SU-DHL-6 (cell line): Measurements from ENCODE around the gene DGKG.

Experiments used
- H2AFZ ChIP-seq: fragments of 200-600 bp; sonication (generic); 2 replicates; pipeline ENCODE4 v1.6.1; 2014; ENCODE audit warnings: low read depth, mild to moderate bottlenecking, moderate library complexity, mixed read lengths, antibody characterized with exemption, low read length; ENCODE audit not compliant: severe bottlenecking
- H3F3A ChIP-seq: fragments of 200-600 bp; shearing (Covaris generic); 2 replicates; pipeline ENCODE4 v1.6.0; 2016; ENCODE audit warnings: antibody characterized with exemption, mild to moderate bottlenecking; ENCODE audit not compliant: insufficient read depth
- H3K27ac ChIP-seq: fragments of 200-600 bp; sonication (generic); 2 replicates; pipeline ENCODE4 v1.5.1; 2016; ENCODE audit warnings: low read depth, mild to moderate bottlenecking, low read length, moderate library complexity, mixed read lengths
- H3K27me3 ChIP-seq: fragments of 200-600 bp; sonication (generic), shearing (Covaris generic); 2 replicates; pipeline ENCODE4 v1.6.0; 2014; ENCODE audit warnings: mild to moderate bottlenecking, low read length
- H3K36me3 ChIP-seq: fragments of 200-600 bp; sonication (generic); 2 replicates; pipeline ENCODE4 v1.6.1; 2014; ENCODE audit warnings: mild to moderate bottlenecking, low read length, mixed read lengths
- H3K4me2 ChIP-seq: fragments of 300-600, 200-600 bp; shearing (Covaris generic), sonication (generic); 2 replicates; pipeline ENCODE4 v1.6.0; 2014; ENCODE audit warnings: low read length, low read depth, mild to moderate bottlenecking; ENCODE audit not compliant: poor library complexity, severe bottlenecking
- H3K4me3 ChIP-seq: fragments of 200-600 bp; sonication (generic); 2 replicates; pipeline ENCODE4 v1.5.1; 2014; ENCODE audit warnings: antibody characterized with exemption, low read length, mild to moderate bottlenecking, mixed read lengths; ENCODE audit not compliant: insufficient read depth, poor library complexity, severe bottlenecking
- H3K79me2 ChIP-seq: fragments of 200-600 bp; sonication (generic); 2 replicates; pipeline ENCODE4 v1.6.1; 2014; ENCODE audit warnings: mild to moderate bottlenecking, low read length, moderate library complexity; ENCODE audit not compliant: insufficient read depth
- H3K9ac ChIP-seq: fragments of 200-600 bp; sonication (generic); 2 replicates; pipeline ENCODE4 v1.7.0; 2014; ENCODE audit warnings: mild to moderate bottlenecking, low read length
- H3K9me2 ChIP-seq: fragments of 200-600 bp; sonication (generic); replicated peaks from 2 replicates; pipeline ENCODE4 v1.6.1; 2014; ENCODE audit warnings: low read length; ENCODE audit not compliant: insufficient read depth
- H3K9me3 ChIP-seq: fragments of 200-600 bp; sonication (generic); 2 replicates; pipeline ENCODE4 v1.6.1; 2014; ENCODE audit warnings: low read length, mixed read lengths; ENCODE audit not compliant: insufficient read depth
- H4K20me1 ChIP-seq: fragments of 200-600 bp; sonication (generic); 2 replicates; pipeline ENCODE4 v1.6.1; 2014; ENCODE audit warnings: low read depth, mild to moderate bottlenecking, antibody characterized with exemption, low read length, moderate library complexity, mixed read lengths
- EZH2phosphoT487 ChIP-seq: fragments of 200-600 bp; sonication (generic), shearing (Covaris generic); conservative IDR thresholded peaks from 2 replicates; pipeline ENCODE4 v1.6.1; 2018; ENCODE audit warnings: mild to moderate bottlenecking, antibody characterized with exemption, low read length, moderate library complexity, mixed read lengths
- TF ChIP-seq, protein P1 (sequence below): fragments of 200-600 bp; sonication (generic); IDR thresholded peaks from one replicate; pipeline ENCODE4 v1.5.1; 2017; ENCODE audit warnings: antibody characterized with exemption, mild to moderate bottlenecking, low read length, moderate library complexity; ENCODE audit not compliant: insufficient read depth, poor library complexity, severe bottlenecking

DGKG gene

DNA sequence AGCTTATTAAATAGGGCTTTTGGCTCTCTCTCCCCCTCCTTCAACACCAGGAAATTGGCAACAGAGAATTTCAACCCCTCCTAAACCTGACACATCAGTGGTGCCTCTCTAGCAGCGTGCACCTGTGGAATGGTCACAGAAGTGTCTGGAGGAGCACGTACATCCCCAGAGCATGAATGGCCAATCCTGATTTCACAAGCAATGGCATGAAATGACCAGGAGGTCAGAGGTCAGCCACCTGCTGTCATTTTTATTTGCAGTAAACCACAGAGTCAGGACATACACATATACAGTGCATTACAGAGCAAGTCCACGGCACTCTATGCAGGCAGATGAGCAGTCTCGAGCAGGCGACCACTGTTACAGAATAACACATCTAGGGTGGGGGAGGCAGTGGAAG is 228.1 kb downstream of the DGKG start:
- H3K4me3 ChIP-seq, result no peak overlapping the region
- H3K4me2 ChIP-seq, result no peak overlapping the region
- no peak overlapping the region for H3K27ac ChIP-seq
- H3K9me3 ChIP-seq, result no peaks in the 10 kb centered on the region
- H2AFZ ChIP-seq, result no peak overlapping the region
- no peaks in the 10 kb centered on the region for H3K27me3 ChIP-seq
- no peaks in the 10 kb centered on the region for H3K79me2 ChIP-seq
- H4K20me1 ChIP-seq, result no peaks in the 10 kb centered on the region
- no peaks in the 10 kb centered on the region for H3F3A ChIP-seq
- no peaks in the 10 kb centered on the region for H3K9me2 ChIP-seq
- TF ChIP-seq, protein P1, sequence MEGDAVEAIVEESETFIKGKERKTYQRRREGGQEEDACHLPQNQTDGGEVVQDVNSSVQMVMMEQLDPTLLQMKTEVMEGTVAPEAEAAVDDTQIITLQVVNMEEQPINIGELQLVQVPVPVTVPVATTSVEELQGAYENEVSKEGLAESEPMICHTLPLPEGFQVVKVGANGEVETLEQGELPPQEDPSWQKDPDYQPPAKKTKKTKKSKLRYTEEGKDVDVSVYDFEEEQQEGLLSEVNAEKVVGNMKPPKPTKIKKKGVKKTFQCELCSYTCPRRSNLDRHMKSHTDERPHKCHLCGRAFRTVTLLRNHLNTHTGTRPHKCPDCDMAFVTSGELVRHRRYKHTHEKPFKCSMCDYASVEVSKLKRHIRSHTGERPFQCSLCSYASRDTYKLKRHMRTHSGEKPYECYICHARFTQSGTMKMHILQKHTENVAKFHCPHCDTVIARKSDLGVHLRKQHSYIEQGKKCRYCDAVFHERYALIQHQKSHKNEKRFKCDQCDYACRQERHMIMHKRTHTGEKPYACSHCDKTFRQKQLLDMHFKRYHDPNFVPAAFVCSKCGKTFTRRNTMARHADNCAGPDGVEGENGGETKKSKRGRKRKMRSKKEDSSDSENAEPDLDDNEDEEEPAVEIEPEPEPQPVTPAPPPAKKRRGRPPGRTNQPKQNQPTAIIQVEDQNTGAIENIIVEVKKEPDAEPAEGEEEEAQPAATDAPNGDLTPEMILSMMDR, result no peak
- no peak for TF ChIP-seq EZH2phosphoT487
- H3K9ac ChIP-seq, result no peak overlapping the region
- no peaks in the 10 kb centered on the region for H3K36me3 ChIP-seq

DNA sequence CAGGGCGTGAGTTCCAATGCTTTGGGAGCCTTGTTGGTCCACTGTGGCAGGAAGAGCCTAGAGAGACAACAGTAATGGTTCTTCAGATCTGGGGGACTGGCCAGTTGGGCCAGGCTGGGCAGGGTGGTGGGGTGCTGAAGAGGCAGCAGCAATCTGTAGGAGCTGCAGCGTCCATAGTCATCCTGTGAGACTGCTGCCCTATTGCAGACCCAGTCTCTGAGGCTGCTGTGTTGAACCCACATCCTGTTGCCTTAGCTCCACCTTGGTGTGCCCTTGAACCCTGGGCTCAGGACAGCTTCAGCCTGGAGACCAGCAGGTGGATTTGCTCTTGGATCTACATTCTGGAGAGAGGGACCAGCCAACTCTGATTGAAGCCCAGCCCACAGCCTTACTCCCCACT is 229.5 kb downstream of the DGKG start:
- no peaks in the 10 kb centered on the region for H4K20me1 ChIP-seq
- TF ChIP-seq, protein P1, result no peak
- no peak for TF ChIP-seq EZH2phosphoT487
- no peaks in the 10 kb centered on the region for H3K9me2 ChIP-seq
- H3K4me2 ChIP-seq, result no peak overlapping the region
- H3K4me3 ChIP-seq, result no peak overlapping the region
- no peak overlapping the region for H3K9ac ChIP-seq
- no peaks in the 10 kb centered on the region for H3K36me3 ChIP-seq
- no peaks in the 10 kb centered on the region for H3K79me2 ChIP-seq
- H3K27ac ChIP-seq, result no peak overlapping the region
- no peaks in the 10 kb centered on the region for H3F3A ChIP-seq
- no peak overlapping the region for H2AFZ ChIP-seq
- no peaks in the 10 kb centered on the region for H3K27me3 ChIP-seq
- H3K9me3 ChIP-seq, result no peaks in the 10 kb centered on the region

DNA sequence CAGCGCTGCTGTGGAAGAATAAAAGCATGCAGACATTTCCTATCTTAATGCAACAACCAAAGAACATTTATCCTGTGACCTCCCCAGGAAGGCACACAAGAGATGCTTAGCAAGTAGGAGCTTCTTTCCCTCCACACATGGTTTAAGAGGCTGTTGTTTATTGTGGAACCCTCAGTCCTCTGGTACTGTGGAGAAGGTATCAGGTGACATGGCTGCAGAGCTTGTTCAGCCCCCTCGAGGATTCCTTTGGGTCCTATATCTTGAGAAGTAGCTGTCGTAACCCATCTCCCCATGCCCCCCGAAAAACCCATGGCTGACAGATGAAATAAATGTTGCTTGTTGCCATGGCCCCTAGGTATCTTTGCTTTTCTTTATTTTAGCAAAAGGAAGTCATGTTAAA is 232.8 kb downstream of the DGKG start:
- Histone ChIP-seq H3K4me2 (no peak overlapping the region), H3K36me3 (no peaks in the 10 kb centered on the region), H3K9me2 (no peaks in the 10 kb centered on the region), H3K9ac (no peak overlapping the region), H2AFZ (no peak overlapping the region), H3F3A (no peaks in the 10 kb centered on the region), H4K20me1 (no peaks in the 10 kb centered on the region), H3K27me3 (no peaks in the 10 kb centered on the region), H3K4me3 (no peak overlapping the region), H3K9me3 (no peaks in the 10 kb centered on the region), H3K27ac (no peak overlapping the region), H3K79me2 (no peaks in the 10 kb centered on the region)
- TF ChIP-seq, protein P1, result no peak
- TF ChIP-seq EZH2phosphoT487, result no peak

DNA sequence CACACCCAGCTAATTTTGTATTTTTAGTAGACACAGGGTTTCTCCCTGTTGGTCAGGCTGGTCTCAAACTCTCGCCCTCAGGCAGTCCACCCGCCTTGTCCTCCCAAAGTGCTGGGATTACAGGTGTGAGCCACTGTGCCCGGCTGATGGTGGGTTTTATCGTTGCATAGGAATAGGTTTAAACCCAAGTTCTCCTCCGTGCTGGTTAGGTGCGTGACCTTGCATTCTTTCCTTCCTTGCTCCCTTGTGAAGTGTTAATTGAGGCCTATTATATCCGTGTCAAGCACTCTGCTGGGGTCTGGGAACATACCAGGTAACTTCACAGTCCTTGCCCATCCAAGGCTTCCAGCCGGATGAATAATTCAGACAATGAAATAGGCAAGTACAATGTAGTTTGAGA is 233.9 kb downstream of the DGKG start:
- no peaks in the 10 kb centered on the region for H3F3A ChIP-seq
- no peak overlapping the region for H2AFZ ChIP-seq
- H3K27ac ChIP-seq, result no peak overlapping the region
- no peak overlapping the region for H3K4me2 ChIP-seq
- H3K9me3 ChIP-seq, result no peaks in the 10 kb centered on the region
- H3K27me3 ChIP-seq, result no peaks in the 10 kb centered on the region
- no peaks in the 10 kb centered on the region for H4K20me1 ChIP-seq
- H3K9me2 ChIP-seq, result no peaks in the 10 kb centered on the region
- H3K36me3 ChIP-seq, result no peaks in the 10 kb centered on the region
- no peak overlapping the region for H3K9ac ChIP-seq
- no peak overlapping the region for H3K4me3 ChIP-seq
- no peaks in the 10 kb centered on the region for H3K79me2 ChIP-seq
- TF ChIP-seq, protein P1, result no peak
- TF ChIP-seq EZH2phosphoT487, result no peak
